ENCODE measurements around the gene PRKCB. TPM values are rescaled to one million over a fixed set of nuclear protein-coding genes. Genes with fewer than 3 reads are reported as not detected.

The PRKCB gene
- total and polyA plus RNA-seq, 2 donors from 2014 or later: 0.62 to 17.8 TPM

DNA sequence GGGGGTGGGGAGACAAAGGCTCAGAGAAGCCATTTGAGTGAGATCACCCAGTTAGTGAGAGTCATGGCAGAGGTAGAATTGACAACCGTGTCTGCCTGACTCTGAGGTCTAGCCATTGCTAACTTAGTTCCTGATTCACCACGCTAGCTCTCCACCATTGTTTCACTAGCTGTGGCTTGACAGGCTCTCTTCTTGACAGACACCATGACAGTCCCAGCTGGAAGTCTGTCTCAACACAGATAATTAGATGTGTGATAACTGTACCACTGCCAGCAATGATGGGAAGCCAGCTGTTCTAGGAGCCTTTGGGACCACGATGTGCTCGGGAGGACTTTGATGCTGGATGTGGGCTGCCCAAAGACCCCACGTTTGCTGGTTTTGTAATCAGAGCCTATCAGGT lies 249.9 kb downstream of the PRKCB start:
- H3K4me3 ChIP-seq (ENCODE audit: low read length in 3 of 3): no peak overlapping the region
- intact Hi-C loops (cut with DNase I): no loop called here
- no peak overlapping the region for H3K27ac ChIP-seq (ENCODE audit: low read depth in 2 of 2, low read length in 2 of 2)
- DNase-seq: no peak
- no peak for FAIRE-seq
- H3K9me3 ChIP-seq (ENCODE audit: control insufficient read depth in 2 of 3, insufficient read depth in 1 of 3, low read length in 3 of 3): no peaks in the 10 kb centered on the region
- no peaks in the 10 kb centered on the region for H3K4me1 ChIP-seq (ENCODE audit: control insufficient read depth in 2 of 3, insufficient read depth in 2 of 3, low read depth in 1 of 3, low read length in 3 of 3)
- H3K27me3 ChIP-seq (ENCODE audit: control insufficient read depth, insufficient read depth, low read length): no peaks in the 10 kb centered on the region
- TF ChIP-seq, protein P1, sequence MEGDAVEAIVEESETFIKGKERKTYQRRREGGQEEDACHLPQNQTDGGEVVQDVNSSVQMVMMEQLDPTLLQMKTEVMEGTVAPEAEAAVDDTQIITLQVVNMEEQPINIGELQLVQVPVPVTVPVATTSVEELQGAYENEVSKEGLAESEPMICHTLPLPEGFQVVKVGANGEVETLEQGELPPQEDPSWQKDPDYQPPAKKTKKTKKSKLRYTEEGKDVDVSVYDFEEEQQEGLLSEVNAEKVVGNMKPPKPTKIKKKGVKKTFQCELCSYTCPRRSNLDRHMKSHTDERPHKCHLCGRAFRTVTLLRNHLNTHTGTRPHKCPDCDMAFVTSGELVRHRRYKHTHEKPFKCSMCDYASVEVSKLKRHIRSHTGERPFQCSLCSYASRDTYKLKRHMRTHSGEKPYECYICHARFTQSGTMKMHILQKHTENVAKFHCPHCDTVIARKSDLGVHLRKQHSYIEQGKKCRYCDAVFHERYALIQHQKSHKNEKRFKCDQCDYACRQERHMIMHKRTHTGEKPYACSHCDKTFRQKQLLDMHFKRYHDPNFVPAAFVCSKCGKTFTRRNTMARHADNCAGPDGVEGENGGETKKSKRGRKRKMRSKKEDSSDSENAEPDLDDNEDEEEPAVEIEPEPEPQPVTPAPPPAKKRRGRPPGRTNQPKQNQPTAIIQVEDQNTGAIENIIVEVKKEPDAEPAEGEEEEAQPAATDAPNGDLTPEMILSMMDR (IDR thresholded peaks at IDR 0.05; ENCODE audit: borderline replicate concordance, extremely low read depth, insufficient read depth): no peak
- no peaks in the 10 kb centered on the region for H3K36me3 ChIP-seq (ENCODE audit: control insufficient read depth in 2 of 3, insufficient read depth in 3 of 3, low read length in 3 of 3)
- H3K9ac ChIP-seq (ENCODE audit: low read length in 3 of 3): no peak overlapping the region

- Histone ChIP-seq H3K4me1 (ENCODE audit: control insufficient read depth in 2 of 3, insufficient read depth in 2 of 3, low read depth in 1 of 3, low read length in 3 of 3) (no peaks in the 10 kb centered on the region), H3K27ac (ENCODE audit: low read depth in 2 of 2, low read length in 2 of 2) (no peak overlapping the region), H3K9ac (ENCODE audit: low read length in 3 of 3) (no peak overlapping the region), H3K36me3 (ENCODE audit: control insufficient read depth in 2 of 3, insufficient read depth in 3 of 3, low read length in 3 of 3) (no peaks in the 10 kb centered on the region), H3K9me3 (ENCODE audit: control insufficient read depth in 2 of 3, insufficient read depth in 1 of 3, low read length in 3 of 3) (peaks cover 0 to 10% (median 0%) of the 10 kb centered on the region in 3 donors), H3K4me3 (ENCODE audit: low read length in 3 of 3) (no peak overlapping the region), H3K27me3 (ENCODE audit: control insufficient read depth, insufficient read depth, low read length) (no peaks in the 10 kb centered on the region)
- intact Hi-C loops (cut with DNase I): no loop called here
- TF ChIP-seq, protein P1 (IDR thresholded peaks at IDR 0.05; ENCODE audit: borderline replicate concordance, extremely low read depth, insufficient read depth): no peak
- DNase-seq: peak in 1 of 5 donors; percentile 5
- no peak for FAIRE-seq
Measured at GRCh38 chr16:24087891-24088410, 252.2 kb downstream of the PRKCB start.

GRCh38 chr16:24088767-24089166 lies 253.0 kb downstream of the PRKCB start:
- no peak for FAIRE-seq
- peak in 3 of 5 donors; percentile 21 to 32 (median 23) for DNase-seq
- Histone ChIP-seq H3K9ac (ENCODE audit: low read length in 3 of 3) (no peak overlapping the region), H3K4me3 (ENCODE audit: low read length in 3 of 3) (no peak overlapping the region), H3K27ac (ENCODE audit: low read depth in 2 of 2, low read length in 2 of 2) (no peak overlapping the region), H3K27me3 (ENCODE audit: control insufficient read depth, insufficient read depth, low read length) (no peaks in the 10 kb centered on the region), H3K4me1 (ENCODE audit: control insufficient read depth in 2 of 3, insufficient read depth in 2 of 3, low read depth in 1 of 3, low read length in 3 of 3) (no peaks in the 10 kb centered on the region), H3K9me3 (ENCODE audit: control insufficient read depth in 2 of 3, insufficient read depth in 1 of 3, low read length in 3 of 3) (peaks cover 0 to 10% (median 0%) of the 10 kb centered on the region in 3 donors), H3K36me3 (ENCODE audit: control insufficient read depth in 2 of 3, insufficient read depth in 3 of 3, low read length in 3 of 3) (no peaks in the 10 kb centered on the region)
- TF ChIP-seq, protein P1 (IDR thresholded peaks at IDR 0.05; ENCODE audit: borderline replicate concordance, extremely low read depth, insufficient read depth): no peak
- intact Hi-C loops (cut with DNase I): no loop called here

- TF ChIP-seq, protein P1 (IDR thresholded peaks at IDR 0.05; ENCODE audit: borderline replicate concordance, extremely low read depth, insufficient read depth): no peak
- DNase-seq: no peak
- Histone ChIP-seq H3K27me3 (ENCODE audit: control insufficient read depth, insufficient read depth, low read length) (no peaks in the 10 kb centered on the region), H3K4me1 (ENCODE audit: control insufficient read depth in 2 of 3, insufficient read depth in 2 of 3, low read depth in 1 of 3, low read length in 3 of 3) (no peaks in the 10 kb centered on the region), H3K9me3 (ENCODE audit: control insufficient read depth in 2 of 3, insufficient read depth in 1 of 3, low read length in 3 of 3) (peaks cover 0 to 10% (median 0%) of the 10 kb centered on the region in 3 donors), H3K9ac (ENCODE audit: low read length in 3 of 3) (no peak overlapping the region), H3K4me3 (ENCODE audit: low read length in 3 of 3) (no peak overlapping the region), H3K36me3 (ENCODE audit: control insufficient read depth in 2 of 3, insufficient read depth in 3 of 3, low read length in 3 of 3) (no peaks in the 10 kb centered on the region), H3K27ac (ENCODE audit: low read depth in 2 of 2, low read length in 2 of 2) (no peak overlapping the region)
- intact Hi-C loops (cut with DNase I): no loop called here
- no peak for FAIRE-seq
Measured at GRCh38 chr16:24091125-24091524, 255.3 kb downstream of the PRKCB start.

Measured in kidney (tissue), 14 donors.